Astrocyte of the spinal cord (primary cell): ENCODE measurements around the gene CDCA4.

Experiments used
- DNase-seq: peaks from one replicate; pipeline ENCODE4 v3.0.0; 2011; ENCODE audit warnings: low read depth, low spot score
- H3K4me3 ChIP-seq: 2 replicates; pipeline ENCODE4 v1.5.1; 2011; ENCODE audit warnings: low read depth, mild to moderate bottlenecking, low read length, moderate library complexity
- CTCF ChIP-seq: IDR thresholded peaks from 2 replicates; pipeline ENCODE4 v1.5.1; 2012; ENCODE audit warnings: low read depth, mild to moderate bottlenecking, low read length, inconsistent platforms
- in situ Hi-C: cut with HindIII; loops from 2 replicates; pipeline ENCODE4 v1.10.0; 2017; ENCODE audit warnings: low sequenced_read_pairs

Gene CDCA4

DNA sequence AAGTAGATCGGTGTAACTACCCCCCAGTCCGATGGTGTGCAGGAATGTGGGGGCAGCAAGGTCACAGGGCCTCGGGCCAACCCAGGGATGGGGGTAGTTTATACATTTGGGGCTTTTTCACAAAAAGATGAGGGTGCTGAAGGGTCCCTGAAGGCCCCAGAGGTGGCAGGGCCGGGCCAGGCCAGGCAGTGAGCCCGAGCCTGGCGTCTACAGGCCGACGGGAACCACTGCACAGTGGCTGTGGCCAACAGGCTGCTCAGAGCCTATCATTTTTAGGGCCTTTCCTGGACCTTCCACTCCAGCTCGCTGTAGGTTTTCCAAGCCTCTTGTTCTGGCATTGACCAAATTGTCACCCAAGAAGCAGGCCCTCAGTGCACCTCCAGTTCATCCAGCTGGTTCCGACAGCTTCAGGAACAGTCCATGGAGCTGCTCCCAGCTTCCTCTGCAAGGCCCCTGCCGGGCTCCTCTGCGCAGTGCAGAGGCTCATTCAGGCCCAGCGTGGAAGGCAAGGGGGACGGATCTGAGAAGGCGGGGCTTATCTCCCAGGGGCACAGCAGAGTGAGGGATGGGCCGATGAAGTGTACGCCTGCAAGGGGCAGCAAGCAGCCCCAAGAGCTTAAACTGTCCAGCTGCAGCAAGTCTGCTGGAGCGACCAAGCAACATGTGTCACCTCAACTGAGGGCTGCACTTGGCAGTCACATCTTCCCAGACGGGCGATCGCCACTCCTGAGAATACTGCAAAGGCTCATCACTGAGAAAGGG is 13.9 kb downstream of the CDCA4 start:
- DNase-seq, result no peak
- no peak overlapping the region for H3K4me3 ChIP-seq
- TF ChIP-seq CTCF, result no peak
- in situ Hi-C loops, result no loop called here

GRCh38 chr14:105005929-105006830 is 14.7 kb downstream of the CDCA4 start:
- no peak for DNase-seq
- no peak for TF ChIP-seq CTCF
- H3K4me3 ChIP-seq, result no peak overlapping the region
- in situ Hi-C loops, result no loop called here

- DNase-seq, result no peak
- in situ Hi-C loops, result no loop called here
- no peak overlapping the region for H3K4me3 ChIP-seq
- no peak for TF ChIP-seq CTCF
These were observed 15.5 kb downstream of the CDCA4 start for GRCh38 chr14:105005329-105005928.

DNA sequence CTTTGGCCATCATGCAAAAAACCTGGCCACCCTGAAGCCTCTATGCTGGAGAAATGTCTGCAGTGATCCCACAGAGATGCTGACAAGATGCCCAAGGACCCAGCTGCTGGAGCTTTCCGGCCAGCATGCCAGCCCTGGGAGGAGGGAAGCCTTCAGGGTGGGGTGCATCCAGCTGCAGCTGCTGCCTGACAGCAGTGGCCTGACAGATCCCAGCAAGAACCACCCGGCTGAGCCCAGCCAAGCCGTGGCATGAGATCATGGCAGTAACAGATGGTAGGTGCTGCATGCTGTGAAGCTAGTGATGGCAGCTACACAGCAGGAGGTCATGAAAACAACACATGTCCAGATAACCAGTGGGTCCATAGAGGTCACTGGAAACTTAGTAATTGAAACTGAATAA is 21.5 kb downstream of the CDCA4 start:
- TF ChIP-seq CTCF, result no peak
- DNase-seq, result no peak
- no peak overlapping the region for H3K4me3 ChIP-seq
- in situ Hi-C loops, result no loop called here

DNA sequence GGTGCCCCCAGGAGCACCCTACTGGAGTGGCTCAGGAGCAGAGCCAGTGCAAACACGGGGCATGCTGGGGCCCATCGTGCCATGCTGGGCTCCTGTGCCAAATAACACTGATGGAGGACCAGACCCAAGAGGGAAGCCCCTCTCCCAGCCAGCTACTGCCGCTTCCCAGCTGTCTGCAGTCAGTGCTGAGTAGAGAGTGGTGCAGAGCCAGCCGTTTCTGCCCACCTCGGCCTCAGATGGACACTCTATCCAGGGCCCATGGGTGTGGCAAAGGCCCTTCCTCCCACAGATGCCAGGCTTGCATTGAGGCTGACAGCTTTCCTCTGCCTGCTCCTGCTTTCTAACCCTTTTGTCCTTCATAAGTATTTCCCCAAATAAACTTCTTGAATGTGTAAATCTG is 22.1 kb downstream of the CDCA4 start:
- no peak overlapping the region for H3K4me3 ChIP-seq
- DNase-seq, result no peak
- no peak for TF ChIP-seq CTCF
- in situ Hi-C loops, result no loop called here

- no peak overlapping the region for H3K4me3 ChIP-seq
These were observed 24.4 kb downstream of the CDCA4 start for GRCh38 chr14:104996483-104996882.

More at GRCh38 chr14:104996483-104996882, 24.4 kb downstream of the CDCA4 start:
- in situ Hi-C loops, result no loop called here
- TF ChIP-seq CTCF, result no peak
- no peak for DNase-seq
